ENCODE measurements around the gene COPS2. TPM values are rescaled to one million over a fixed set of nuclear protein-coding genes. Genes with fewer than 3 reads are reported as not detected.

The COPS2 gene
- total and polyA plus RNA-seq, 2 donors (not counting 1 experiment from before 2014, with no cell fraction given): 13.8 to 47.8 TPM

DNA sequence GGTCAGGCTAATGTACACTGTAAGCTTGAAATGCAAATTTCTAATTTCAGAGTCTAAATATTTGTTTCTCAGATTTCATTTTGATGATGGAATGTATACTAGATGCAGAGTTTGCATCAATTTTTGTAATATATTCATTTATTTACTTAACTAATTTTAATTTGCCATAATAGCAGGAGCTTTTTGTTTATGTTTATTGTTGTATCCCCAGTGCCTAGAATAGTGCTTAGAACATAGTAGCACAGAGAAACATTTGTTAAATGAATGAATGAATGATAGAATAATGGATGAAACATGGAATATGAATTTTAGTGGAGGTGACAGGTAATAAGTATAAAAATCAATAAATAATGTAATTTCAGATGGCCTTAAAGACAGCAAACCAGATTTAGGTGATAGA, 9.5 kb upstream of the COPS2 start:
- ChIA-PET POLR2A (no interaction called here), CTCF (no interaction called here)
- Mint-ChIP-seq H3K27me3 (no peaks in the 10 kb centered on the region), H3K4me3 (no peak overlapping the region), H3K4me1 (peaks cover 5% of the 10 kb centered on the region), H3K27ac (no peak overlapping the region), H3K9me3 (ENCODE audit: insufficient read depth) (no peaks in the 10 kb centered on the region)
- intact Hi-C loops (cut with micrococcal nuclease): no loop called here
- no peak overlapping the region for H3K9ac ChIP-seq (ENCODE audit: low read length)
- ATAC-seq (ENCODE audit: low read depth): no peak
- DNase-seq: no peak
- H4K20me1 ChIP-seq (ENCODE audit: control insufficient read depth, insufficient read depth, low read length, poor library complexity, severe bottlenecking): no peaks in the 10 kb centered on the region
- H2AFZ ChIP-seq (ENCODE audit: insufficient read depth, low read depth, low read length, poor library complexity, severe bottlenecking): no peak overlapping the region
- H3K27me3 ChIP-seq (replicated peaks in 1 of 4; ENCODE audit: control extremely low read depth in 1 of 4, control insufficient read depth in 3 of 4, insufficient read depth in 4 of 4, low read length in 3 of 4): no peaks in the 10 kb centered on the region
- H3K4me2 ChIP-seq (replicated peaks; ENCODE audit: low read depth, low read length, poor library complexity, severe bottlenecking): no peak overlapping the region
- H3K36me3 ChIP-seq (replicated peaks in 1 of 2; ENCODE audit: control extremely low read depth in 1 of 2, control insufficient read depth in 1 of 2, extremely low read depth in 1 of 2, insufficient read depth in 2 of 2, low read length in 1 of 2): no peaks in the 10 kb centered on the region
- H3K4me1 ChIP-seq (ENCODE audit: control insufficient read depth in 2 of 2, insufficient read depth in 2 of 2, low read length in 2 of 2): no peaks in the 10 kb centered on the region
- no peak overlapping the region for H3K27ac ChIP-seq (ENCODE audit: low read length in 2 of 2)
- no peak overlapping the region for H3K4me3 ChIP-seq (ENCODE audit: control extremely low read depth in 1 of 5, extremely low read depth in 1 of 5, insufficient read depth in 1 of 5, low read depth in 2 of 5, low read length in 4 of 5)
- H3K9me3 ChIP-seq (ENCODE audit: control extremely low read depth in 1 of 3, control insufficient read depth in 2 of 3, insufficient read depth in 1 of 3, low read length in 2 of 3): no peaks in the 10 kb centered on the region
- TF ChIP-seq EZH2 (IDR thresholded peaks at IDR 0.05; ENCODE audit: borderline replicate concordance, insufficient read depth, low read depth, low read length, poor library complexity, severe bottlenecking): no peak
- TF ChIP-seq, protein P1, sequence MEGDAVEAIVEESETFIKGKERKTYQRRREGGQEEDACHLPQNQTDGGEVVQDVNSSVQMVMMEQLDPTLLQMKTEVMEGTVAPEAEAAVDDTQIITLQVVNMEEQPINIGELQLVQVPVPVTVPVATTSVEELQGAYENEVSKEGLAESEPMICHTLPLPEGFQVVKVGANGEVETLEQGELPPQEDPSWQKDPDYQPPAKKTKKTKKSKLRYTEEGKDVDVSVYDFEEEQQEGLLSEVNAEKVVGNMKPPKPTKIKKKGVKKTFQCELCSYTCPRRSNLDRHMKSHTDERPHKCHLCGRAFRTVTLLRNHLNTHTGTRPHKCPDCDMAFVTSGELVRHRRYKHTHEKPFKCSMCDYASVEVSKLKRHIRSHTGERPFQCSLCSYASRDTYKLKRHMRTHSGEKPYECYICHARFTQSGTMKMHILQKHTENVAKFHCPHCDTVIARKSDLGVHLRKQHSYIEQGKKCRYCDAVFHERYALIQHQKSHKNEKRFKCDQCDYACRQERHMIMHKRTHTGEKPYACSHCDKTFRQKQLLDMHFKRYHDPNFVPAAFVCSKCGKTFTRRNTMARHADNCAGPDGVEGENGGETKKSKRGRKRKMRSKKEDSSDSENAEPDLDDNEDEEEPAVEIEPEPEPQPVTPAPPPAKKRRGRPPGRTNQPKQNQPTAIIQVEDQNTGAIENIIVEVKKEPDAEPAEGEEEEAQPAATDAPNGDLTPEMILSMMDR (IDR thresholded peaks at IDR 0.05): no peak
- peaks cover 5% of the 10 kb centered on the region for H3K79me2 ChIP-seq (ENCODE audit: control insufficient read depth, insufficient read depth, low read length)

DNA sequence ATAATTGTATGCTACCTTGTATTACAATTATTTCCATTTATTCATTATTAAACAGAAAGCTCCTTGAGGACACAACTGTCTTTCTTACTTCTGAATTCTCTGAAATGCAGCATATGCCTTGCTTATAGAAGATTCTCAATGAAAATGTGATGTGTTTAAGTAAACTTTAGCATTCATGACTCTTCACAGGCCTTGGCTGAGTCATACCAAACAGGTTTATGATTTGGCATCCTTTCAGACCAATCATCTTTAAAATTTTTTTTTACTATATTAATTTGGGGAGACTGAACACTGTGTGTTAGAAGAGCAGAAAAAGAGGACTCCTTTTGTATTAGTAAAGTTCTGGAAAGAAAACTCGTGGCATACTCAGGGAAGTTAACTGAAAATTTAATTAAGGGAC, 8.3 kb upstream of the COPS2 start:
- H3K4me2 ChIP-seq (replicated peaks; ENCODE audit: low read depth, low read length, poor library complexity, severe bottlenecking): no peak overlapping the region
- TF ChIP-seq, protein P1 (IDR thresholded peaks at IDR 0.05): no peak
- no peak for TF ChIP-seq EZH2 (IDR thresholded peaks at IDR 0.05; ENCODE audit: borderline replicate concordance, insufficient read depth, low read depth, low read length, poor library complexity, severe bottlenecking)
- WGBS (ENCODE audit: insufficient coverage): no CpG with 5 or more reads among the region's 1 CpG

More for the DNA sequence above, 8.3 kb upstream of the COPS2 start:
- Histone ChIP-seq H4K20me1 (ENCODE audit: control insufficient read depth, insufficient read depth, low read length, poor library complexity, severe bottlenecking) (no peaks in the 10 kb centered on the region), H2AFZ (ENCODE audit: insufficient read depth, low read depth, low read length, poor library complexity, severe bottlenecking) (no peak overlapping the region), H3K36me3 (replicated peaks in 1 of 2; ENCODE audit: control extremely low read depth in 1 of 2, control insufficient read depth in 1 of 2, extremely low read depth in 1 of 2, insufficient read depth in 2 of 2, low read length in 1 of 2) (no peaks in the 10 kb centered on the region), H3K27ac (ENCODE audit: low read length in 2 of 2) (no peak overlapping the region), H3K79me2 (ENCODE audit: control insufficient read depth, insufficient read depth, low read length) (peaks cover 11% of the 10 kb centered on the region), H3K4me1 (ENCODE audit: control insufficient read depth in 2 of 2, insufficient read depth in 2 of 2, low read length in 2 of 2) (no peaks in the 10 kb centered on the region), H3K9me3 (ENCODE audit: control extremely low read depth in 1 of 3, control insufficient read depth in 2 of 3, insufficient read depth in 1 of 3, low read length in 2 of 3) (no peaks in the 10 kb centered on the region), H3K4me3 (ENCODE audit: control extremely low read depth in 1 of 5, extremely low read depth in 1 of 5, insufficient read depth in 1 of 5, low read depth in 2 of 5, low read length in 4 of 5) (no peak overlapping the region), H3K27me3 (replicated peaks in 1 of 4; ENCODE audit: control extremely low read depth in 1 of 4, control insufficient read depth in 3 of 4, insufficient read depth in 4 of 4, low read length in 3 of 4) (no peaks in the 10 kb centered on the region), H3K9ac (ENCODE audit: low read length) (no peak overlapping the region)
- Mint-ChIP-seq H3K27me3 (no peaks in the 10 kb centered on the region), H3K4me3 (no peak overlapping the region), H3K9me3 (ENCODE audit: insufficient read depth) (no peaks in the 10 kb centered on the region), H3K4me1 (no peaks in the 10 kb centered on the region), H3K27ac (no peak overlapping the region)
- ATAC-seq (ENCODE audit: low read depth) (no peak), DNase-seq (no peak)
- intact Hi-C loops (cut with micrococcal nuclease): no loop called here
- ChIA-PET POLR2A (no interaction called here), CTCF (no interaction called here)

All from B cell (primary cell).